AG09309 (cell line): Measurements from ENCODE around the gene TMEM176A.

Source experiments
- DNase-seq: peaks from one replicate; pipeline ENCODE4 v3.0.0-alpha.2; 2010; ENCODE audit warnings: low read depth
- H3K4me3 ChIP-seq: 2 replicates; pipeline ENCODE4 v1.5.1; 2011; ENCODE audit warnings: mild to moderate bottlenecking, low read depth, low read length, moderate library complexity; ENCODE audit not compliant: control insufficient read depth
- TF ChIP-seq, protein P1 (sequence below): IDR thresholded peaks from 2 replicates; pipeline ENCODE4 v1.5.1; 2011; ENCODE audit warnings: mild to moderate bottlenecking, low read depth, low read length, inconsistent platforms; ENCODE audit not compliant: insufficient read depth, control insufficient read depth; ENCODE audit errors: missing control alignments

The TMEM176A gene

DNA sequence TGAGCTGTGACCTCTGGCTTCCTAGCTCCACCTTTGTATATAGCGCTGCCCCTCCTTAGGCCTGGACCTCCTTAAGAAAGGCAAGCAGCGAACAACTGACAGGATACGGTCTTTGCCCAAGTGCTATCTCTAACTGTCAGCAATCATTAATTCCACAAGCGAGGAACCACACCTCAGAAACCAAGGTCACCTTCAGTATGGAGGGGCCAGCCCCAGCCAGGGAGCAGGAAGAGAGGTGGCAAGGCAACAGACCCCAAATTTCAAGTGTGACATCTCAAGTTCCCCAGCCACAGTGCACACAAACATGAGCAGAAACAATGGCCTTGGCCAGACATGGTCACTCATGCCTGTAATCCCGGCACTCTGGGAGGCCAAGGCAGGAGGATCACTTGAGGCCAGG, 47.0 kb downstream of the TMEM176A start:
- H3K4me3 ChIP-seq: no peak overlapping the region

DNA sequence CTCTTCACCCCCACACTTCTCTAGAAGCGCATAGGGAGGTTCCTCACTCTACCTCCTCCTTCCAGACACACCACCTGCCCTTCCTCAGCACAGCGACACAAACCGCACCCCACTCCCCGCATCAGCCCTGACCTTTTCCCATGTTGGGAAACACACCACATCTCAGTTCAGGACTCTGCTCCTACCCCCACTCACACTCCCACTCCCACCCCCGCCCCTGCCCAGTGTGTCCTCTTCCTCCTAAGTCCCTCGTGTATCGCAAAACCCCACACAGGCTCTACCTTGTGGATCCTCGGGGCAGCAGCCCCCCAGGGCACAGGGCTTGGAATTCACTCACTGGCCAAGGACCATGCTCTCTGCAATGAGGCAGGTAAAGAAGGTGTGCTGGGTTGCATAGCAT, 47.5 kb downstream of the TMEM176A start:
- no peak for DNase-seq
- no peak overlapping the region for H3K4me3 ChIP-seq

More for the DNA sequence above, 47.0 kb downstream of the TMEM176A start:
- DNase-seq: no peak
- TF ChIP-seq, protein P1, sequence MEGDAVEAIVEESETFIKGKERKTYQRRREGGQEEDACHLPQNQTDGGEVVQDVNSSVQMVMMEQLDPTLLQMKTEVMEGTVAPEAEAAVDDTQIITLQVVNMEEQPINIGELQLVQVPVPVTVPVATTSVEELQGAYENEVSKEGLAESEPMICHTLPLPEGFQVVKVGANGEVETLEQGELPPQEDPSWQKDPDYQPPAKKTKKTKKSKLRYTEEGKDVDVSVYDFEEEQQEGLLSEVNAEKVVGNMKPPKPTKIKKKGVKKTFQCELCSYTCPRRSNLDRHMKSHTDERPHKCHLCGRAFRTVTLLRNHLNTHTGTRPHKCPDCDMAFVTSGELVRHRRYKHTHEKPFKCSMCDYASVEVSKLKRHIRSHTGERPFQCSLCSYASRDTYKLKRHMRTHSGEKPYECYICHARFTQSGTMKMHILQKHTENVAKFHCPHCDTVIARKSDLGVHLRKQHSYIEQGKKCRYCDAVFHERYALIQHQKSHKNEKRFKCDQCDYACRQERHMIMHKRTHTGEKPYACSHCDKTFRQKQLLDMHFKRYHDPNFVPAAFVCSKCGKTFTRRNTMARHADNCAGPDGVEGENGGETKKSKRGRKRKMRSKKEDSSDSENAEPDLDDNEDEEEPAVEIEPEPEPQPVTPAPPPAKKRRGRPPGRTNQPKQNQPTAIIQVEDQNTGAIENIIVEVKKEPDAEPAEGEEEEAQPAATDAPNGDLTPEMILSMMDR: no peak

DNA sequence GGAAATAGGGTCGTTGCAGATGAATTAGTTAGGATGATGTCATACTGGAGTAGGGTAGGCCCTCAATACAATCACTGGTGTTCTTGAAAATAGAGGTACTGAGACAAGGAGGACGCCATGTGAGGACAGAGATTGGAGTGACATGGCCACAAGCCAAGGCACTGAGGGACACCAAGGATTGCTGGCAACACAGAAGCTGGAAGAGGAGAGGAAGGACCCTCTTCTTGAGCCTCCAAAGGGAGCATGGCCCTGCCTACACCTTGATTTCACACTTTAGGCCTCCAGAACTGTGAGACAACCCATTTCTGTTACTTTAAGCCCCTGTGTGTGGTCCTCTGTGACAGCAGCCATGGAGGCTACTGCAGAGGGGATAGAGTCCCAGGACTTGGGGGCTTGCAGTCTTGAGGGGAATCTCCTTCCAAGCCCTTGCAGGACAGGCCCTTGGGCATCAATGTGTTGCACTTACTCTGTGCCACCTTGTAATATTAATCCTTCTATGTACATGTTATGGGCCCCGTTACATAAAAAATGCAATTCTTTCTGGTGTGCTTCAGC, 48.1 kb downstream of the TMEM176A start:
- DNase-seq: no peak
- TF ChIP-seq, protein P1: no peak
- H3K4me3 ChIP-seq: no peak overlapping the region

More for the DNA sequence above, 47.5 kb downstream of the TMEM176A start:
- TF ChIP-seq, protein P1: no peak

DNA sequence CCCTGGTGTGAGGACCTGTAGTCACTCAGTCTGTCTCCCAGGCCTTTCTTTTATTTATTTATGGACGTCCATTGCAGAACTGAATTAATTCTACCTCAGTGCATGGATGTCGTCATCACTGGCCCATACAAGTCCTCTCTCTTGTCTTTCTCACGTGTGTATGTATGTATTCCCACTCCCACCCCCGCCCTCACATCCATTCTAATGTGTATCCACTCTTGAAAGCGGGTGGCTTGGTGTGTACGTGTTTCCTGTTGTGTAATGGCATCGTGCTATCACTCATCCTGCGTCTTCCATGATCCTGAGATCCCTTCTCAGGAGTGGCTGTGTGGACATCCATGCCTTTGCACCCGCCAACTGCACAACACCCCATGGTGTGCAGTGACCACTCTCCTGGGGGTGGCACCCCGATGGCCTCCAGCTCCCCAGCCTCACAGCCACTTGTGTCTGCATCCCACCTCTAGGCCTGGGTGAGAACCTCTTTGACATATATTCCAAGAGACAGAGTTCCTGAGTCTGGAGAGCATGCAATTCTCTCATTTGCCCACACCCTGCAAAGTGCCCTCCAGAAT, 48.7 kb downstream of the TMEM176A start:
- TF ChIP-seq, protein P1: no peak
- no peak for DNase-seq
- no peak overlapping the region for H3K4me3 ChIP-seq

DNA sequence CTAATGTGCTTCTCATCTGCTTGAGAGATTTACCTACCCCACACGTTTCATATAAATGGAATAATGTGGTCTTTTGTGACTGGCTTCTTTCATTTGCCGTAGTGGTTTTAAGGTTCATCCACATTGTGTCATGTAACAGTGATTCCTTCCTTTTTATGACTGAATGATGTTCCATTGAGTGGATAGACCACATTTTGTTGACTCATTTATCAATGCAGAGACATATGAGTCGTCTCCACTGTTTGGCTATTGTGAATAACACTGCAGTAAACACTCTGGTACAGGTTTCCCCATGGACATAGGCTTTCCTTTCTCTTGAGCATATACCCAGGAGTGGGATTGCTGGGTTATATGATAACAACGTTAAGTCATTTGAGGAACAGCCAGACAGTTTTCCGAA, 49.7 kb downstream of the TMEM176A start:
- no peak overlapping the region for H3K4me3 ChIP-seq
- no peak for DNase-seq
- TF ChIP-seq, protein P1: no peak

DNA sequence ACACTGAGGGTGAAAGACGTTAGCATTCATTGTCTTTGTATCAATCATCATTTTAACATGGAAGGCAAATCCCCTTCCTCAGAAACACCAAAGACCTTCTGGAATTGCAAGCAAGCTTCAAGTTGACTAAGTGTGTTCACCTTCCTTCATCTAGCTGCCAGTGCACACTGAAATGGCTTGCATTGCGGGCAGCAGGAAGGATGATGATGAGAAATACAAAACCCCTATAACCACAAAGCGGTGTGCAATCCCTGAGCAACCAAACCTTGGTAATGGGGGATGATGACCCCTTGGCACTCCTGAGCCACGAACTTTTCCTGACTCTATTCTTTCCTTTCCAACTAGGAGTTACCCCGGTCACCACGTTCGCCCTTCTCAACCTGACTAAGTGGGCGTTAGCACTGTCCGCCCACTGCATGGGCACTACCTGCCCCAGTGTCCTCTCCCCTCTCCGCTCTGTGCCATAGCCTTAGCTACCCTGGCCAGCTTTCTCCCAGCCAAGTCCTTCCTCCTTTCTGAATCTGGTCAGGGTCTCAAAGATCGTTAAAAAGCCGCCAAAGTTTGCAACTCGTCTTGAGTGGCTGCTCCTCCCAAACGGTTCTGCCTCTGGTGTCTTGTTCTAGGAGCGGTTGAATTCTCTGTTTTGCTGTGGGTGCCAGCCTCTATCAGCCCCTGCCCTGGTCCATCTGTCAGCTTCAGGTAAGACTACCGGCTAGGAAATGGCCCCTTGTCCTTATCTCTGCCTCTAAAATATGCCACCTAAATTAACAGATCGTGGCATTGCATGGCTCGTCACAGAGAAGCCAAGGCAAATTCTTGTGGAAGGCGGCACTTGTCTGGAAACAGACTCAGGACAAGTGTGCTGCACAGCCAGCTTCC, 51.2 kb downstream of the TMEM176A start:
- H3K4me3 ChIP-seq: no peak overlapping the region
- no peak for DNase-seq
- TF ChIP-seq, protein P1: no peak
